ENCODE results near the gene SPRTN.

DNA sequence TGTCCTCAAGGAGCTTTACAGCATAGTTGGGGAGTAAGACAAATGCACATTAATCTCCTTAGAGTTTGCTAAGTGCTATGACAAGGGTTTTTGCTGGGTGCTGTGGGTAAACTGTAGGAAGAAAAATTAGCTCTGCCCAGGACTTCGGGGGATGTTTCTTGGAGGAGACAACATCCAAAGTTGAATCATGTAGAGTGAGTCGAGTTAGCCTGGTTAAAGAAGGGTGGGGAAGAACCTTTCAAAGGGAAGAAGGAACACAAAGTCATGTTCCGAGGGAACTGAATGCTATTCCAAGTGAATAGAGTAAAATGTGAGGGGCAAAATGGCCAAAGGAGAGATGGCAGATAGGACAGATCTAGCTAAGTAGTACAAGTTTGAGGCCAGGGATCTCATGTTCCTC lies 17.1 kb downstream of the SPRTN start:
- TF ChIP-seq, protein P1, sequence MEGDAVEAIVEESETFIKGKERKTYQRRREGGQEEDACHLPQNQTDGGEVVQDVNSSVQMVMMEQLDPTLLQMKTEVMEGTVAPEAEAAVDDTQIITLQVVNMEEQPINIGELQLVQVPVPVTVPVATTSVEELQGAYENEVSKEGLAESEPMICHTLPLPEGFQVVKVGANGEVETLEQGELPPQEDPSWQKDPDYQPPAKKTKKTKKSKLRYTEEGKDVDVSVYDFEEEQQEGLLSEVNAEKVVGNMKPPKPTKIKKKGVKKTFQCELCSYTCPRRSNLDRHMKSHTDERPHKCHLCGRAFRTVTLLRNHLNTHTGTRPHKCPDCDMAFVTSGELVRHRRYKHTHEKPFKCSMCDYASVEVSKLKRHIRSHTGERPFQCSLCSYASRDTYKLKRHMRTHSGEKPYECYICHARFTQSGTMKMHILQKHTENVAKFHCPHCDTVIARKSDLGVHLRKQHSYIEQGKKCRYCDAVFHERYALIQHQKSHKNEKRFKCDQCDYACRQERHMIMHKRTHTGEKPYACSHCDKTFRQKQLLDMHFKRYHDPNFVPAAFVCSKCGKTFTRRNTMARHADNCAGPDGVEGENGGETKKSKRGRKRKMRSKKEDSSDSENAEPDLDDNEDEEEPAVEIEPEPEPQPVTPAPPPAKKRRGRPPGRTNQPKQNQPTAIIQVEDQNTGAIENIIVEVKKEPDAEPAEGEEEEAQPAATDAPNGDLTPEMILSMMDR (IDR thresholded peaks at IDR 0.05), result no peak
- no peak for TF ChIP-seq ZFX (IDR thresholded peaks at IDR 0.05; ENCODE audit: borderline replicate concordance)
